Neural cell (in vitro differentiated cells): Measurements from ENCODE around the gene CLASP1. TPM values are rescaled to one million over a fixed set of nuclear protein-coding genes. Genes with fewer than 3 reads are reported as not detected.

Experiments used
- H2AFZ ChIP-seq: fragments of 200-600, 300-800 bp; sonication (generic), shearing (Covaris generic); 2 replicates; pipeline ENCODE4 v1.6.0; 2014; ENCODE audit warnings: low read depth, mild to moderate bottlenecking, antibody characterized with exemption, low read length, moderate library complexity
- H3F3A ChIP-seq: fragments of 200-600 bp; shearing (Covaris generic); 2 replicates; pipeline ENCODE4 v1.6.1; 2016; ENCODE audit warnings: mild to moderate bottlenecking, moderate library complexity, mixed read lengths, antibody characterized with exemption, low read length; ENCODE audit not compliant: insufficient read depth, poor library complexity, severe bottlenecking
- H3K27ac ChIP-seq: fragments of 200-600, 300-800 bp; sonication (generic), shearing (Covaris generic); 2 replicates; pipeline ENCODE4 v1.5.1; 2014; ENCODE audit warnings: mild to moderate bottlenecking, low read length, moderate library complexity
- H3K27me3 ChIP-seq: fragments of 300-800, 200-600 bp; sonication (generic), shearing (Covaris generic); 2 replicates; pipeline ENCODE4 v1.6.0; 2014; ENCODE audit warnings: mild to moderate bottlenecking, low read depth, low read length, moderate library complexity; ENCODE audit not compliant: insufficient read depth
- H3K36me3 ChIP-seq: fragments of 300-800, 200-600 bp; sonication (generic), shearing (Covaris generic); 2 replicates; pipeline ENCODE4 v1.5.1; 2014; ENCODE audit warnings: mild to moderate bottlenecking, antibody characterized with exemption, low read length, moderate library complexity; ENCODE audit not compliant: insufficient read depth
- H3K4me2 ChIP-seq: fragments of 300-800, 200-600 bp; sonication (generic), shearing (Covaris generic); 2 replicates; pipeline ENCODE4 v1.6.0; 2014; ENCODE audit warnings: mild to moderate bottlenecking, low read length
- H3K4me3 ChIP-seq: fragments of 300-800, 200-600 bp; sonication (generic), shearing (Covaris generic); 2 replicates; pipeline ENCODE4 v1.5.1; 2014; ENCODE audit warnings: mild to moderate bottlenecking, low read length, moderate library complexity
- H3K79me2 ChIP-seq: fragments of 200-600 bp; shearing (Covaris generic); replicated peaks from 2 replicates; pipeline ENCODE4 v1.6.0; 2014; ENCODE audit warnings: mild to moderate bottlenecking, low read length, moderate library complexity; ENCODE audit not compliant: insufficient read depth
- H3K9ac ChIP-seq: fragments of 300-800, 200-600 bp; sonication (generic), shearing (Covaris generic); 2 replicates; pipeline ENCODE4 v1.6.1; 2016; ENCODE audit warnings: mild to moderate bottlenecking, low read length, mixed read lengths
- H3K9me2 ChIP-seq: fragments of 200-600 bp; shearing (Covaris generic); 2 replicates; pipeline ENCODE4 v1.6.1; 2016; ENCODE audit warnings: mild to moderate bottlenecking, low read length, mixed read lengths; ENCODE audit not compliant: insufficient read depth
- H3K9me3 ChIP-seq: fragments of 200-600, 300-800 bp; sonication (generic), shearing (Covaris generic); 2 replicates; pipeline ENCODE4 v1.6.1; 2016; ENCODE audit warnings: mild to moderate bottlenecking, mixed run types, low read length, moderate library complexity, mixed read lengths
- H4K20me1 ChIP-seq: fragments of 200-600 bp; shearing (Covaris generic); 2 replicates; pipeline ENCODE4 v1.6.1; 2016; ENCODE audit warnings: mild to moderate bottlenecking, mixed run types; ENCODE audit not compliant: insufficient read depth
- EP300 ChIP-seq: fragments of 450-650 bp; conservative IDR thresholded peaks from 2 replicates; pipeline ENCODE4 v1.6.1; 2014; ENCODE audit warnings: antibody characterized with exemption, mild to moderate bottlenecking, moderate library complexity; ENCODE audit not compliant: poor library complexity, severe bottlenecking
- EZH2 ChIP-seq: fragments of 200-600, 300-800 bp; shearing (Covaris generic), sonication (generic); IDR thresholded peaks from 2 replicates; pipeline ENCODE4 v1.6.1; 2014; ENCODE audit warnings: antibody characterized with exemption, low read length, borderline replicate concordance, mild to moderate bottlenecking; ENCODE audit not compliant: insufficient read depth, poor library complexity, severe bottlenecking
- MXI1 ChIP-seq: fragments of 450-650 bp; conservative IDR thresholded peaks from 2 replicates; pipeline ENCODE4 v1.6.1; 2014; ENCODE audit warnings: antibody characterized with exemption, mild to moderate bottlenecking; ENCODE audit not compliant: poor library complexity, severe bottlenecking
- POLR2AphosphoS5 ChIP-seq: IDR thresholded peaks from 2 replicates; pipeline ENCODE4 v1.6.1; 2012
- RAD21 ChIP-seq: fragments of 450-650 bp; conservative IDR thresholded peaks from 2 replicates; pipeline ENCODE4 v1.6.1; 2014; ENCODE audit warnings: antibody characterized with exemption, mild to moderate bottlenecking, moderate library complexity
- REST ChIP-seq: IDR thresholded peaks from 2 replicates; pipeline ENCODE4 v1.6.1; 2012; ENCODE audit warnings: borderline replicate concordance
- SMC3 ChIP-seq: fragments of 450-650 bp; conservative IDR thresholded peaks from 2 replicates; pipeline ENCODE4 v1.6.1; 2014; ENCODE audit warnings: antibody characterized with exemption, mild to moderate bottlenecking, moderate library complexity; ENCODE audit not compliant: poor library complexity
- TAF1 ChIP-seq: IDR thresholded peaks from 2 replicates; pipeline ENCODE4 v1.6.1; 2012; ENCODE audit warnings: low read depth
- polyA plus RNA-seq: library from polyadenylated mRNA; depleted of rRNA; stranded (reverse); fragments of >200 nt; gene quantifications from 2 replicates; pipeline ENCODE4 v1.2.3, GENCODE V29; 2014
- TF ChIP-seq, protein P1 (sequence below): fragments of 450-650 bp; IDR thresholded peaks from 2 replicates; pipeline ENCODE4 v1.5.1; 2014; ENCODE audit warnings: antibody characterized with exemption, mild to moderate bottlenecking, moderate library complexity; ENCODE audit not compliant: poor library complexity, severe bottlenecking

The CLASP1 gene
- polyA plus RNA-seq, 1 donor from 2014 or later, result 41.3 TPM

DNA sequence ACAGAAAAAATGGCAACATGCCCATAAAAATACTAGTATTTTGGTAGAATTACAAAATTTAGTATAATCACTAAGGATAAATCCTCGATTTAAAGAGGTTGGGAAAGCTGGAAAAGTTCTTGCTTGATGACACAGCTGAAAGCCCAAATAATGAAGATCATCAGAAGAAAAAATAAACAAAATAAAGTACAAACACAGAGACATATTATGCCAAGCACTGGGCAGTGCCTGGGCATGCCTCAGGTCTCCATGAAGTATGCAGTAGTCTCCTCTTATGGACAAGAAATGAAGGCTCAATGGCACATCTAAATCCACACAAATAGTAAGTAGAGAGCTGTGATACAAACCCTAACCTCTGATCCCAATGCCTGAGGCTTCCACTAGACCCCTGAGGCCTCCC, 60.9 kb downstream of the CLASP1 start:
- no peak overlapping the region for H3K27ac ChIP-seq
- no peaks in the 10 kb centered on the region for H3F3A ChIP-seq
- peaks cover 26% of the 10 kb centered on the region for H3K79me2 ChIP-seq
- no peaks in the 10 kb centered on the region for H4K20me1 ChIP-seq
- no peak overlapping the region for H3K4me3 ChIP-seq
- no peak for TF ChIP-seq EP300
- H3K27me3 ChIP-seq, result no peaks in the 10 kb centered on the region
- no peaks in the 10 kb centered on the region for H3K9me3 ChIP-seq
- no peak overlapping the region for H3K4me2 ChIP-seq
- no peak overlapping the region for H2AFZ ChIP-seq
- no peak overlapping the region for H3K9ac ChIP-seq
- H3K36me3 ChIP-seq, result no peaks in the 10 kb centered on the region
- H3K9me2 ChIP-seq, result no peaks in the 10 kb centered on the region

- no peak for TF ChIP-seq MXI1
- no peak for TF ChIP-seq REST
- no peak for TF ChIP-seq POLR2AphosphoS5
- TF ChIP-seq RAD21, result no peak
- no peak for TF ChIP-seq SMC3
- no peak for TF ChIP-seq EZH2
- no peak for TF ChIP-seq EP300
- no peak for TF ChIP-seq TAF1
- TF ChIP-seq, protein P1, sequence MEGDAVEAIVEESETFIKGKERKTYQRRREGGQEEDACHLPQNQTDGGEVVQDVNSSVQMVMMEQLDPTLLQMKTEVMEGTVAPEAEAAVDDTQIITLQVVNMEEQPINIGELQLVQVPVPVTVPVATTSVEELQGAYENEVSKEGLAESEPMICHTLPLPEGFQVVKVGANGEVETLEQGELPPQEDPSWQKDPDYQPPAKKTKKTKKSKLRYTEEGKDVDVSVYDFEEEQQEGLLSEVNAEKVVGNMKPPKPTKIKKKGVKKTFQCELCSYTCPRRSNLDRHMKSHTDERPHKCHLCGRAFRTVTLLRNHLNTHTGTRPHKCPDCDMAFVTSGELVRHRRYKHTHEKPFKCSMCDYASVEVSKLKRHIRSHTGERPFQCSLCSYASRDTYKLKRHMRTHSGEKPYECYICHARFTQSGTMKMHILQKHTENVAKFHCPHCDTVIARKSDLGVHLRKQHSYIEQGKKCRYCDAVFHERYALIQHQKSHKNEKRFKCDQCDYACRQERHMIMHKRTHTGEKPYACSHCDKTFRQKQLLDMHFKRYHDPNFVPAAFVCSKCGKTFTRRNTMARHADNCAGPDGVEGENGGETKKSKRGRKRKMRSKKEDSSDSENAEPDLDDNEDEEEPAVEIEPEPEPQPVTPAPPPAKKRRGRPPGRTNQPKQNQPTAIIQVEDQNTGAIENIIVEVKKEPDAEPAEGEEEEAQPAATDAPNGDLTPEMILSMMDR, result no peak
- Histone ChIP-seq H3K4me3 (no peak overlapping the region), H2AFZ (no peak overlapping the region), H4K20me1 (no peaks in the 10 kb centered on the region), H3K9me2 (no peaks in the 10 kb centered on the region), H3K9me3 (no peaks in the 10 kb centered on the region), H3K9ac (no peak overlapping the region), H3K27ac (no peak overlapping the region), H3F3A (no peaks in the 10 kb centered on the region), H3K36me3 (no peaks in the 10 kb centered on the region), H3K79me2 (peaks cover 22% of the 10 kb centered on the region), H3K4me2 (no peak overlapping the region), H3K27me3 (no peaks in the 10 kb centered on the region)
Observed at GRCh38 chr2:121587131-121587530, 62.1 kb downstream of the CLASP1 start.

DNA sequence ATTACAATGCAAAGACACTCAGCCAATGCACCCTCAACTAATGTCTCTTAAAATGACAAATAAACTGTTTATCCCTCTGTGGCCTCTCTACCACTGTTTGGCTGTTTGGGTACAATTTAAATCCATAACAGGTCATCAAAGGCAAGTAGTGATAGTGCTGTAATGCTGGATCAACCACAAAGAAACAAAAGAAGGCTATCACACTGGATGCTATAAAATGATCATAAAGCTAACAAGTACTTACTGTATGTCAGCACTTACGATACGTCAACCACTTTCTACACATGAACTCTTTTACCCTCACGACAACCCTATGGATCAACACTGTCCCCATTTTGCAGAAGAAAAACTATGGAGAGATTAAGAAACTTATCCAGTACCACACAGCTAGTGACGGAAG, 64.5 kb downstream of the CLASP1 start:
- no peak overlapping the region for H3K27ac ChIP-seq
- no peaks in the 10 kb centered on the region for H3K9me2 ChIP-seq
- no peaks in the 10 kb centered on the region for H3K9me3 ChIP-seq
- no peak overlapping the region for H2AFZ ChIP-seq
- no peak overlapping the region for H3K4me3 ChIP-seq
- no peak overlapping the region for H3K9ac ChIP-seq
- peaks cover 27% of the 10 kb centered on the region for H3K79me2 ChIP-seq
- no peaks in the 10 kb centered on the region for H3K36me3 ChIP-seq
- no peaks in the 10 kb centered on the region for H3F3A ChIP-seq
- no peak overlapping the region for H3K4me2 ChIP-seq
- no peaks in the 10 kb centered on the region for H4K20me1 ChIP-seq
- no peak for TF ChIP-seq TAF1
- TF ChIP-seq, protein P1, result no peak
- no peak for TF ChIP-seq SMC3
- no peak for TF ChIP-seq RAD21
- no peak for TF ChIP-seq REST
- no peak for TF ChIP-seq EZH2
- no peak for TF ChIP-seq MXI1
- TF ChIP-seq POLR2AphosphoS5, result no peak
- TF ChIP-seq EP300, result no peak
- H3K27me3 ChIP-seq, result no peaks in the 10 kb centered on the region
